KOPT-K1 (cell line): ENCODE measurements around the gene CREBBP.
"Not testable (repeated sequence)": the region's sequence is repeated elsewhere in the genome, so short reads cannot be mapped to it uniquely, and the experiment has no call there.

Experiments
- H3K27ac ChIP-seq: fragments of 200-600 bp; sonication (generic); 2 replicates; pipeline ENCODE4 v1.5.1; 2016; ENCODE audit warnings: antibody characterized with exemption, mild to moderate bottlenecking, low read depth, low read length; ENCODE audit not compliant: poor library complexity, severe bottlenecking
- H3K36me3 ChIP-seq: fragments of 200-600 bp; sonication (generic); 2 replicates; pipeline ENCODE4 v1.5.1; 2017; ENCODE audit warnings: antibody characterized with exemption, mild to moderate bottlenecking, low read length, moderate library complexity; ENCODE audit not compliant: insufficient read depth
- H3K9me3 ChIP-seq: fragments of 200-600 bp; sonication (generic); 2 replicates; pipeline ENCODE4 v1.5.1; 2017; ENCODE audit warnings: antibody characterized with exemption, low read length, mild to moderate bottlenecking; ENCODE audit not compliant: insufficient read depth, poor library complexity, severe bottlenecking

CREBBP gene

DNA sequence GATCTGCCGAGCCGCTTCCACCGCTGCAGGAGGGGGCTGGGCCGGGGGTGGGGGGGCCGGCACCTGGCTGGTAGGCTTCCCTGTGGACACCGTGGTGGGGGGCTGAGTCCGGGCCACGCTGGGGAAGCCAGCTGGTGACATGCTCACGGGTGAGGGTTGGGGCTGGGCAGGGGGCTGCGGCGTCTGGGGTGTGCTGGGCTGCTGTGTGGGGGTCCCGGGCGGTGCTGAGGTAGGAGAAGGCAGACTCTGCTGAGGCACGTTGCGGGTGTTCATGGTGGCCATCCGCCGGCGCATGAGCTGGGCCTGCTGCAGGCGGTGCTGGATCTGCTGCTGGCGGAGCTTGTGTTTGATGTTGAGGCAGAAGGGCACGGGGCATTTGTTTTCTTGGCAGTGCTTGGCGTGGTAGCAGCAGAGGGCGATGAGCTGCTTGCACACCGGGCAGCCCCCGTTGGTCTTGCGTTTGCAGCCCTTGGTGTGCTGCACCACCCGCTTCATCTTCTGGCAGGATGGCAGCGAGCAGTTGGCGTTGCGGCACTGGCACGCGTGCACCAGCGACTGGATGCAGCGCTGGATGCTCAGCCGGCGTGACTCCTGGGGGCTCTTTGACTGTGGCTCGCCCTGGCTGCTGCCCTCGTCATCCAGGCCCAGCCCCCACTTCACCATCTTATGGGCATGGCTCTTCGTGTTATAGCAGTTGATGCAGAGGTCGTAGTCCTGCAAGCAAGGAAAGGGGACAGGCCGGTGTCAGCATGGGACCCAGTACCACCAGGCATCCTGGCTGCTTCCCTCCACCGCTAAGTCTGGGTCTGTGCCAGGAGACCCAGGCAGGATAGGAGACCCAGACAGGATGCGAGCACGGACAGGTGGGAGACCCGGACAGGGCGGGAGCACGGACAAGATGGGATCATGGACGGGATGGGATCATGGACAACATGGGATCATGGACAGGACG lies 151.1 kb downstream of the CREBBP start:
- Histone ChIP-seq H3K36me3 (peaks cover 66% of the 10 kb centered on the region), H3K9me3 (no peaks in the 10 kb centered on the region), H3K27ac (no peak overlapping the region)

GRCh38 chr16:3728424-3729160 lies 151.9 kb downstream of the CREBBP start:
- Histone ChIP-seq H3K36me3 (peaks cover 60% of the 10 kb centered on the region), H3K9me3 (no peaks in the 10 kb centered on the region), H3K27ac (no peak overlapping the region)

GRCh38 chr16:3727806-3728381 lies 152.6 kb downstream of the CREBBP start:
- H3K36me3 ChIP-seq, result peaks cover 58% of the 10 kb centered on the region
- no peaks in the 10 kb centered on the region for H3K9me3 ChIP-seq
- no peak overlapping the region for H3K27ac ChIP-seq

DNA sequence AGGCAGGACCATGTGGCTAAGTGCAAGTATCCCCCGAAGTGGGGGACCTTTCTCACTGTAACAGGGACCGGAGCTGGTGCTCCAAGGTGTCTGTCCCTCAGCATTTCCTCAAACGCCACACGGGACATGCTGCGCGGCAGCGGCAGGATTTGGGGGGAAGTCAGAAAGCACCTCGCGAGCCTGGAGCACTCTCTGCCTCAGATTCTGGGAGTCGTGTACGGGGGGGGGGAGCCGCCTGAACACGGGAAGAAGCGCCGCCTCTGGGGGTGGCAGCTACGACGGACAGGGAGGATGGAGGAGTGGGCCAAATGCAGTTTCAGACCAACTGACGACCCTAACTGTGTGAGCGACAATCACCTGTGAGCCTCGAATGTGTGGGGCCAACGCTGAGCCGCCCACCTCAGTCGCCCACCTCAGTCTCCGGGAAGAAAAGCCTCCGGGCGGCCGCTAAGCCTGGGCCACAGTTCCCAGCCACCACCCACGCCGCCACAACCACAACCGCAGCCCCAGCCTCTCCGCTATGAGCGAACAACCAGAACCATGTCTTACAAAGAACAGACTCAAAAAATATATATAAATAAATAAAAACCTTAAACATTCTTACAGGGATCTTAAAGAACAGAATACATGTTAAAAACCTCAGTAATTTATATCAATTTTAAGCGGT lies 154.4 kb downstream of the CREBBP start:
- peaks cover 41% of the 10 kb centered on the region for H3K36me3 ChIP-seq
- no peak overlapping the region for H3K27ac ChIP-seq
- no peaks in the 10 kb centered on the region for H3K9me3 ChIP-seq

DNA sequence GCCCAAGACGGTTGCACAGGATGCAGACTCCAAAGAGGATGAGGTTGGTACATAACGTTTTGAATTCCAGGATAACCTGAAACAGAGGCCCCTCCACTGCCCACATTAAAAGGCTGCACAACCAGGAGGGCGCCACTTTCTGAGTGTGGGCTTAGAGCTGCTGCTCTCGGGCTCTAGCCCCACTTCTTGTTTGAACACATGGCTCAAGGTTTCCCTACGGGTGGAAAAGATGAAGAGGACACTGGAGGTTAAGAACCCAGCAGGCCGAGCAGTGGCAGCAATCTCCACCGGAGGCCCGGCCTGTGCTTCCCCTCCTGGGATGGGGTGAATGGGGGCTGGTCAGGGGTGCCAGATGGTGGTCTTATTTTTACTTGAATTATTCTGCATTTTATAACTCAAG lies 155.2 kb downstream of the CREBBP start:
- Histone ChIP-seq H3K36me3 (peaks cover 32% of the 10 kb centered on the region), H3K9me3 (no peaks in the 10 kb centered on the region), H3K27ac (no peak overlapping the region)

DNA sequence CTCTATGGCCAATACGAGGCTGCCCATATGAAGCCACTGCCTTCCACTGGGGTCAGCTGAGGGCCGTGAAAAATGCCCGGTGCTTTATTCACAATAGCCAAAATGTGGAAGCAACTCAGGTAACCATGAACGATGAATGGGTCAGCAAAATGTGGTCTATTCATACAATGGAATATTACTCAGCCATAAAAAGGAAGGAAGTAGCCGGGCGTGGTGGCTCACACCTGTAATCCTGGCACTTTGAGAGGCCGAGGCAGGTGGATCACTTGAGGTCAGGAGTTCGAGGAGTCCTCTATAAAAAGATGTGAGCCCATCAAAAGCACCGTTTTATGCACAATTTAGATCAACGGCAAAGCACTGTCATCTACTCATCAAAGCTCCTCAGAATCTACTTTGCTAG lies 158.0 kb downstream of the CREBBP start:
- Histone ChIP-seq H3K36me3 (peaks cover 5% of the 10 kb centered on the region; the same call in 1 of the 2 replicates), H3K27ac (no peak overlapping the region), H3K9me3 (no peaks in the 10 kb centered on the region)

- H3K9me3 ChIP-seq, result no peaks in the 10 kb centered on the region
- no peak overlapping the region for H3K27ac ChIP-seq
- no peaks in the 10 kb centered on the region for H3K36me3 ChIP-seq
Measured at GRCh38 chr16:3720418-3720817, 160.1 kb downstream of the CREBBP start.

DNA sequence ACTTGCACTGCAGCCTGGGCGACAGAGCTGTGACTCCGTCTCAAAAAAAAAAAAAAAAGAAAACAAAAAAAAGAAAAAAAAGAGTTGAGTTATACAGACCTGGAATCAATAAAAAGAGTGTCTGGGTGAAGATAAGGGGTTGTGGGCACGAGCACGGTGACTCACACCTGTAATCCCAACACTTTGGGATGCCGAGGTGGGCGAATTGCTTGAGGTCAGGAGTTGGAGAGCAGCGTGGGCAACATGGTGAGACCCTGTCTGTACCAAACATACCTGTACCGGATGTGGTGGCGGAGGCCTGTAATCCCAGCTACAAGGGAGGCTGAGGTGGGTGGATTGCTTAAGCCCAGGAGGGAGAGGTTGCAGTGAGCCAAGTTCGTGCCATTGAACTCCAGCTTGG lies 161.9 kb downstream of the CREBBP start:
- Histone ChIP-seq H3K27ac (no peak overlapping the region), H3K9me3 (no peaks in the 10 kb centered on the region), H3K36me3 (peaks cover 13% of the 10 kb centered on the region; the same call in 1 of the 2 replicates)

DNA sequence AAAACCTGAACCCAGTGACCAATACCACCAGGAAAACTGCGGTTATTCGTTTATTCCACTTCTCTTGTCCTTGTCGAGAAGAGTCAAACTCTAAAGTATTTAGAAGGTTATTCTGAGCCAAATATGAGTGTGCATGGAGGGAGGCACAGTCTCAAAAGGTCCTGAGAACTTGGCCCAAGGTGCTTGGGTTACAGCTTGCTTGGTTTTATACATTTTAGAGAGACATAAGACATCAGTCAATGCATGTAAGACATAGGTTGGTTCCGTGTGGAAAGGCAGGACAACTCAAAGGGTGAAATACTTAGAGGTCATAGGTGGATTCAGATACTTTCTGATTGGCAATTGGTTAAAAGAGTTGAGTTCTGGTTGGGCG lies 162.5 kb downstream of the CREBBP start:
- Histone ChIP-seq H3K36me3 (peaks cover 19% of the 10 kb centered on the region; the same call in 1 of the 2 replicates), H3K27ac (peak overlapping the region; percentile 77), H3K9me3 (no peaks in the 10 kb centered on the region)

GRCh38 chr16:3717235-3718018 lies 163.1 kb downstream of the CREBBP start, which contains the start of gene TRAP1:
TSS of gene TRAP1 (minus strand) at chr16:3717524. CDS start at chr16:3717508, 16 bp downstream.
- Histone ChIP-seq H3K27ac (peak within 1 kb of the TSS; percentile 77), H3K9me3 (no peaks in the 10 kb centered on the region), H3K36me3 (peaks cover 25% of the 10 kb centered on the region; the same call in 1 of the 2 replicates)

- H3K27ac ChIP-seq, result peak overlapping the region; percentile 77
- H3K9me3 ChIP-seq, result no peaks in the 10 kb centered on the region
- peaks cover 27% of the 10 kb centered on the region; the same call in 1 of the 2 replicates for H3K36me3 ChIP-seq
Measured at GRCh38 chr16:3716831-3717234, 163.7 kb downstream of the CREBBP start.

- H3K27ac ChIP-seq, result no peak overlapping the region
- H3K36me3 ChIP-seq, result peaks cover 32% of the 10 kb centered on the region; the same call in 1 of the 2 replicates
- no peaks in the 10 kb centered on the region for H3K9me3 ChIP-seq
Measured at GRCh38 chr16:3715430-3715829, 165.1 kb downstream of the CREBBP start.

- not testable (repeated sequence) for H3K27ac ChIP-seq, H3K9me3 ChIP-seq
- peaks cover 42% of the 10 kb centered on the region; the same call in 1 of the 2 replicates for H3K36me3 ChIP-seq
Measured at GRCh38 chr16:3714378-3714777, 166.1 kb downstream of the CREBBP start.
